GM23248 (cell line): ENCODE data around the gene KDM8. TPM values are rescaled to one million over a fixed set of nuclear protein-coding genes. Genes with fewer than 3 reads are reported as not detected.

Source experiments
- DNase-seq: peaks from one replicate; pipeline ENCODE4 v3.0.0-alpha.2; 2015
- H2AFZ ChIP-seq: fragments of 200-600 bp; sonication (generic); 2 replicates; pipeline ENCODE4 v1.6.1; 2016; ENCODE audit warnings: antibody characterized with exemption
- H3F3A ChIP-seq: fragments of 200-600 bp; sonication (generic); 2 replicates; pipeline ENCODE4 v1.6.1; 2016; ENCODE audit warnings: mild to moderate bottlenecking, antibody characterized with exemption, mixed run types; ENCODE audit not compliant: insufficient read depth
- H3K27ac ChIP-seq: fragments of 200-600 bp; sonication (generic); 2 replicates; pipeline ENCODE4 v1.5.1; 2016; ENCODE audit warnings: mild to moderate bottlenecking
- H3K27me3 ChIP-seq: fragments of 200-600 bp; sonication (generic); replicated peaks from 2 replicates; pipeline ENCODE4 v1.6.1; 2016; ENCODE audit warnings: mild to moderate bottlenecking; ENCODE audit not compliant: insufficient read depth
- H3K36me3 ChIP-seq: fragments of 200-600 bp; sonication (generic); 2 replicates; pipeline ENCODE4 v1.6.1; 2016; ENCODE audit warnings: low read depth, mild to moderate bottlenecking
- H3K4me1 ChIP-seq: fragments of 200-600 bp; sonication (generic); 2 replicates; pipeline ENCODE4 v1.6.1; 2016; ENCODE audit warnings: mild to moderate bottlenecking; ENCODE audit not compliant: insufficient read depth
- H3K4me2 ChIP-seq: fragments of 200-600 bp; sonication (generic); one replicate; pipeline ENCODE4 v1.6.1; 2016; ENCODE audit warnings: mild to moderate bottlenecking; ENCODE audit not compliant: unreplicated experiment
- H3K4me3 ChIP-seq: fragments of 200-600 bp; sonication (generic); 2 replicates; pipeline ENCODE4 v1.5.1; 2016; ENCODE audit warnings: mild to moderate bottlenecking
- H3K79me2 ChIP-seq: fragments of 200-600 bp; sonication (generic); 2 replicates; pipeline ENCODE4 v1.6.1; 2016; ENCODE audit warnings: mild to moderate bottlenecking; ENCODE audit not compliant: insufficient read depth
- H3K9ac ChIP-seq: fragments of 200-600 bp; sonication (generic); 2 replicates; pipeline ENCODE4 v1.6.1; 2016; ENCODE audit warnings: mild to moderate bottlenecking
- H3K9me2 ChIP-seq: fragments of 200-600 bp; sonication (generic); 2 replicates; pipeline ENCODE4 v1.6.1; 2016; ENCODE audit warnings: mixed run types, mild to moderate bottlenecking, moderate library complexity; ENCODE audit not compliant: insufficient read depth
- H3K9me3 ChIP-seq: fragments of 200-600 bp; sonication (generic); one replicate; pipeline ENCODE4 v1.6.1; 2017; ENCODE audit warnings: low read depth
- H4K20me1 ChIP-seq: fragments of 200-600 bp; sonication (generic); 2 replicates; pipeline ENCODE4 v1.6.0; 2016; ENCODE audit not compliant: insufficient read depth
- EZH2 ChIP-seq: fragments of 200-600 bp; sonication (generic); IDR thresholded peaks from 2 replicates; pipeline ENCODE4 v1.6.1; 2018; ENCODE audit warnings: antibody characterized with exemption, mild to moderate bottlenecking; ENCODE audit not compliant: insufficient read depth, poor library complexity, severe bottlenecking
- EZH2phosphoT487 ChIP-seq: fragments of 200-600 bp; sonication (generic); IDR thresholded peaks from 2 replicates; pipeline ENCODE4 v1.6.1; 2018; ENCODE audit warnings: antibody characterized with exemption, moderate library complexity, mild to moderate bottlenecking, low read depth; ENCODE audit not compliant: insufficient read depth
- WGBS, 2 experiments: methylation state at CpG; one replicate each; pipeline ENCODE4 v1.1.6; 2015 to 2017; ENCODE audit warnings: low lambda C conversion rate in 2 of 2, low coverage in 1 of 2; ENCODE audit errors: missing lambda C conversion rate in 2 of 2; 5-methylcytosine and 5-hydroxymethylcytosine counted together
- in situ Hi-C: fragments of 300-500 bp; cut with MboI; formaldehyde crosslinking; loops from 2 replicates; pipeline ENCODE4 v1.15.0; 2020
- polyA plus RNA-seq: library from polyadenylated mRNA; unstranded; fragments of >200 nt; fragmentation: Nextera tagmentation; extraction: Ambion mirVana; gene quantifications from 2 replicates; pipeline ENCODE4 v1.2.1, GENCODE V29; 2016
- total RNA-seq: library from RNA; depleted of rRNA; stranded (reverse); fragments of >200 nt; shearing (Covaris generic); gene quantifications from 2 replicates; pipeline ENCODE4 v1.2.3, GENCODE V29; 2014

The KDM8 gene
- total and polyA plus RNA-seq, 2 experiments from 2014 or later = 2.5 to 3.5 TPM

DNA sequence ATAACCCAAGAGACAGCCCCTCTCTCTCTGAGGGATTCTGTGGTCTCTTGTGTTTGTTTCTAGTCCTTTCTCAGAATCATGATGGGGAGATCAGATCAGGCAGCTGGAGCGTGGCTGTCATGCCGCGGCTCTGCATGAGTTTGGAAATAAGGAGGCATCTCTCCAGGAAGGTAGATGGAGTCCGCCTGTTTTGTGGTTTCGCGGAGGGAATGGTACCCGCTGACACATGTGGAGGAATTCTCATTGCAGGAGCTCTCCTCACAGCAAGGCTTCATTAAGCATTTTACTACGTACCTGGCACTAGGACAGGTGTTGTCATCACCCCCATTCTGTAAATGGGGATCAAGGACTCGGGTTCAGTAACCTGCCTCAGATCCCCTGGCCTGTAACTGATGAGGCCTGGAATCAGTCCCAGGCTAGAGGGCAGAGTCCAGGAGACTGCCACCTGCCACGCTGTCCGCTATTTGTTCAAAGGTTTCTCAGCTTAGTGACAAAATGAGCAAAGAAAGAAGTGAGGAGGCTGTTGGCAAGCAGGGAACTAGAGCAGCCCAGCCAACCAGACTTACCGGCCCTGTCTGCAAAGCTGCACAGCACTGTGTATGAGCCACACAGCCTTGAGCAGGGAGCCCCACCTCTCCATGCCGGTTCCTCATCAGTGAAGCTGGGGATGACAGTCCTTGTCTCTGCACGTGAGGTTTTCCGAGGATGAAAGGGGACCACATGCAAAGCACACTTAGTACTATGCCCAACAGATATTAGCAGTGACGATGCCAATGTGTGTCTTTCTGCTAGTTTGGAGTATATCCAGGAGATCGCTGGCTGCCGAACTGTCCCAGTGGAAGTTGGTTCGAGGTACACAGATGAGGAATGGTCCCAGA lies 11.0 kb downstream of the KDM8 start:
- no peak overlapping the region for H3K27ac ChIP-seq
- no peaks in the 10 kb centered on the region for H3K9me2 ChIP-seq
- no peak overlapping the region for H2AFZ ChIP-seq
- no peaks in the 10 kb centered on the region for H3F3A ChIP-seq
- no peaks in the 10 kb centered on the region for H3K9me3 ChIP-seq
- no peak overlapping the region for H3K4me3 ChIP-seq
- TF ChIP-seq EZH2phosphoT487 (no peak), EZH2 (no peak)
- 93 to 94% methylated on average over 19 of the region's 19 CpGs for WGBS, 2 experiments
- no peak overlapping the region for H3K4me2 ChIP-seq
- H3K79me2 ChIP-seq = no peaks in the 10 kb centered on the region
- no peaks in the 10 kb centered on the region for H3K4me1 ChIP-seq
- no peaks in the 10 kb centered on the region for H4K20me1 ChIP-seq
- H3K27me3 ChIP-seq = no peaks in the 10 kb centered on the region
- no peak for DNase-seq
- no peak overlapping the region for H3K9ac ChIP-seq
- in situ Hi-C loops = loop anchor here (5.0 kb wide), 1 partner anchor 52 kb away; no protein-coding TSS in a partner anchor
- no peaks in the 10 kb centered on the region for H3K36me3 ChIP-seq

- Histone ChIP-seq H3K27ac (no peak overlapping the region), H3K4me3 (no peak overlapping the region), H3F3A (no peaks in the 10 kb centered on the region), H3K4me1 (no peaks in the 10 kb centered on the region), H3K27me3 (no peaks in the 10 kb centered on the region), H2AFZ (no peak overlapping the region), H3K36me3 (no peaks in the 10 kb centered on the region), H3K79me2 (no peaks in the 10 kb centered on the region), H3K9me2 (no peaks in the 10 kb centered on the region), H3K4me2 (no peak overlapping the region), H3K9ac (no peak overlapping the region), H4K20me1 (no peaks in the 10 kb centered on the region), H3K9me3 (no peaks in the 10 kb centered on the region)
- in situ Hi-C loops = no loop called here
- TF ChIP-seq EZH2 (no peak), EZH2phosphoT487 (no peak)
- 96% methylated on average over 7 of the region's 7 CpGs for WGBS, 2 experiments
- DNase-seq = no peak
These were observed 12.3 kb downstream of the KDM8 start for GRCh38 chr16:27215660-27216059.

GRCh38 chr16:27216297-27216885 lies 13.1 kb downstream of the KDM8 start:
- DNase-seq = no peak
- Histone ChIP-seq H3K9ac (no peak overlapping the region), H3K4me2 (no peak overlapping the region), H3K27ac (no peak overlapping the region), H3K9me2 (no peaks in the 10 kb centered on the region), H3K27me3 (no peaks in the 10 kb centered on the region), H3K79me2 (no peaks in the 10 kb centered on the region), H3K36me3 (no peaks in the 10 kb centered on the region), H3K9me3 (no peaks in the 10 kb centered on the region), H3F3A (peaks cover under 1% of the 10 kb centered on the region), H4K20me1 (no peaks in the 10 kb centered on the region), H2AFZ (no peak overlapping the region), H3K4me3 (no peak overlapping the region), H3K4me1 (peaks cover under 1% of the 10 kb centered on the region; the same call in 1 of the 2 replicates)
- no peak for TF ChIP-seq EZH2phosphoT487
- TF ChIP-seq EZH2 = no peak
- in situ Hi-C loops = no loop called here
- 91 to 93% methylated on average over 16 of the region's 16 CpGs for WGBS, 2 experiments

DNA sequence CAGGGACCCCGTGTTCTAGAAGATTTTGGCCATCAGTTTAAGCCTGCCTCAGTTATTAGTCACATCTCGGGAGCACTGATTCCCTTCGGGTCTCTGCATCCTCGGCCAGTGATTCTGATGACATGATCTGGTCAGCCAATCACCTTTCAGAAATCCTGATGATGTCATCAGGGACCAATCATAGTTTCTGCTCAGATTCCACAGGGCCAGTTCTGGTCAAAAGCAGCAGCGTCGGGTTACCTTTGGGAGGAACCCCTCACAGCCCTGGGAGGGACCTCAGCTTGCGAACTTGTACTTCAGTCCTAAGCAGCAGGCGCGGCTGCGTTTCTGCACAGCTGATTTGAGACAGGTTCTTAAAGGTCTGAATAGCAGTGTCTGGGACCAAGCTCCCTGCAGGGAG lies 13.9 kb downstream of the KDM8 start:
- Histone ChIP-seq H3K27me3 (no peaks in the 10 kb centered on the region), H3K4me2 (no peak overlapping the region), H3K27ac (no peak overlapping the region), H3K9me3 (no peaks in the 10 kb centered on the region), H3K4me3 (no peak overlapping the region), H3K9me2 (no peaks in the 10 kb centered on the region), H3K79me2 (no peaks in the 10 kb centered on the region), H3K36me3 (no peaks in the 10 kb centered on the region), H2AFZ (no peak overlapping the region), H3K9ac (no peak overlapping the region), H4K20me1 (no peaks in the 10 kb centered on the region), H3F3A (peaks cover 9% of the 10 kb centered on the region), H3K4me1 (peaks cover 9% of the 10 kb centered on the region)
- peak; percentile 33 for DNase-seq
- WGBS, 2 experiments = 73 to 77% methylated on average over 10 of the region's 10 CpGs
- in situ Hi-C loops = no loop called here
- TF ChIP-seq EZH2phosphoT487 (no peak), EZH2 (no peak)
